ENCODE measurements around the gene H6PD.

GRCh38 chr1:9235560-9235959 lies 986 bp downstream of the H6PD start:
- no peak for TF ChIP-seq CTCF (optimal IDR thresholded peaks at IDR 0.05 in 1 of 3, IDR thresholded peaks at IDR 0.05 in 1 of 3, conservative IDR thresholded peaks at IDR 0.05 in 1 of 3; ENCODE audit: extremely low read depth in 1 of 3, insufficient read depth in 2 of 3, low read length in 3 of 3)
- no peak for TF ChIP-seq EZH2 (IDR thresholded peaks at IDR 0.05; ENCODE audit: low read length)

All from keratinocyte (primary cell).